DND-41 (cell line): ENCODE data around the gene CRYGC.

Experiments used
- ATAC-seq: fragments of 200-7000 bp; cut with Tn5 transposase; 3 replicates; pipeline ENCODE4 v1.9.1; 2021; ENCODE audit warnings: low read depth; ENCODE audit not compliant: insufficient read depth
- DNase-seq: peaks from one replicate; pipeline ENCODE4 v3.0.0-alpha.2; 2020
- H2AFZ ChIP-seq: 2 replicates; pipeline ENCODE4 v1.6.0; 2012; ENCODE audit warnings: low read depth, low read length
- H3K27ac ChIP-seq: 2 replicates; pipeline ENCODE4 v1.5.1; 2012; ENCODE audit warnings: low read length, inconsistent platforms
- H3K27me3 ChIP-seq: fragments of 200-600 bp; sonication (generic); 2 replicates; pipeline ENCODE4 v1.6.0; 2012; ENCODE audit warnings: low read length, mild to moderate bottlenecking, inconsistent platforms; ENCODE audit not compliant: insufficient read depth, poor library complexity
- H3K36me3 ChIP-seq: 2 replicates; pipeline ENCODE4 v1.5.1; 2012; ENCODE audit warnings: low read length, inconsistent platforms; ENCODE audit not compliant: insufficient read depth
- H3K4me1 ChIP-seq: 2 replicates; pipeline ENCODE4 v1.5.1; 2012; ENCODE audit warnings: mild to moderate bottlenecking, low read length; ENCODE audit not compliant: insufficient read depth
- H3K4me2 ChIP-seq: 2 replicates; pipeline ENCODE4 v1.6.0; 2012; ENCODE audit warnings: mild to moderate bottlenecking, moderate library complexity, low read length, inconsistent platforms; ENCODE audit not compliant: insufficient read depth
- H3K4me3 ChIP-seq, 2 experiments: fragments of 200-600 bp in 1 of 2; shearing (Covaris generic) in 1 of 2; 2 replicates each; pipeline ENCODE4 v1.5.1; 2012 to 2016; ENCODE audit warnings: inconsistent platforms in 2 of 2, low read length in 2 of 2, mild to moderate bottlenecking in 2 of 2, low read depth in 1 of 2, moderate library complexity in 1 of 2
- H3K79me2 ChIP-seq: 2 replicates; pipeline ENCODE4 v1.6.0; 2012; ENCODE audit warnings: low read length, inconsistent platforms; ENCODE audit not compliant: insufficient read depth
- H3K9ac ChIP-seq: 2 replicates; pipeline ENCODE4 v1.6.0; 2012; ENCODE audit warnings: low read depth, mild to moderate bottlenecking, inconsistent platforms, low read length, moderate library complexity
- H3K9me3 ChIP-seq: 2 replicates; pipeline ENCODE4 v1.5.1; 2012; ENCODE audit warnings: low read length, moderate library complexity, mild to moderate bottlenecking, inconsistent platforms; ENCODE audit not compliant: insufficient read depth, severe bottlenecking
- H4K20me1 ChIP-seq: 2 replicates; pipeline ENCODE4 v1.6.0; 2012; ENCODE audit warnings: low read length; ENCODE audit not compliant: insufficient read depth
- CTCF ChIP-seq: IDR thresholded peaks from 2 replicates; pipeline ENCODE4 v1.5.1; 2012; ENCODE audit warnings: borderline replicate concordance, low read length, moderate library complexity, mild to moderate bottlenecking; ENCODE audit not compliant: poor library complexity, severe bottlenecking; ENCODE audit errors: extremely low read depth
- EZH2 ChIP-seq: IDR thresholded peaks from 3 replicates; pipeline ENCODE4 v1.6.1; 2012; ENCODE audit warnings: borderline replicate concordance, low read depth, mild to moderate bottlenecking, moderate library complexity, low read length, inconsistent platforms; ENCODE audit not compliant: severe bottlenecking

The CRYGC gene

GRCh38 chr2:208175069-208175839 is 45.6 kb upstream of the CRYGC start:
- no peaks in the 10 kb centered on the region for H3K79me2 ChIP-seq
- TF ChIP-seq CTCF (peak; percentile 93), EZH2 (no peak)
- peaks cover 3% of the 10 kb centered on the region for H3K27me3 ChIP-seq
- no peak overlapping the region for H3K4me3 ChIP-seq
- H3K4me1 ChIP-seq = 0 out of 2 replicates have a peak, but pooled peaks cover 2% of the 10 kb centered on the region
- ATAC-seq (peak; percentile 100), DNase-seq (peak; percentile 77)
- H3K9ac ChIP-seq = no peak overlapping the region
- H2AFZ ChIP-seq = peak overlapping the region; percentile 63
- no peaks in the 10 kb centered on the region for H3K9me3 ChIP-seq
- no peaks in the 10 kb centered on the region for H3K36me3 ChIP-seq
- H4K20me1 ChIP-seq = no peaks in the 10 kb centered on the region
- no peak overlapping the region for H3K4me2 ChIP-seq
- no peak overlapping the region for H3K27ac ChIP-seq

GRCh38 chr2:208174144-208174543 is 44.5 kb upstream of the CRYGC start:
- H3K4me2 ChIP-seq = no peak overlapping the region
- 0 out of 2 replicates have a peak, but pooled peaks cover 2% of the 10 kb centered on the region for H3K4me1 ChIP-seq
- H3K27me3 ChIP-seq = peaks cover 4% of the 10 kb centered on the region
- no peak overlapping the region for H2AFZ ChIP-seq
- no peaks in the 10 kb centered on the region for H3K36me3 ChIP-seq
- H3K27ac ChIP-seq = no peak overlapping the region
- no peak overlapping the region for H3K9ac ChIP-seq
- no peaks in the 10 kb centered on the region for H3K79me2 ChIP-seq
- DNase-seq = no peak
- no peaks in the 10 kb centered on the region for H4K20me1 ChIP-seq
- H3K4me3 ChIP-seq = no peak overlapping the region
- TF ChIP-seq CTCF (no peak), EZH2 (no peak)
- no peak for ATAC-seq
- H3K9me3 ChIP-seq = no peaks in the 10 kb centered on the region

- H3K4me2 ChIP-seq = no peak overlapping the region
- no peak overlapping the region for H3K27ac ChIP-seq
- ATAC-seq (no peak), DNase-seq (no peak)
- H3K9me3 ChIP-seq = no peaks in the 10 kb centered on the region
- 0 out of 2 replicates have a peak, but pooled peaks cover 2% of the 10 kb centered on the region for H3K4me1 ChIP-seq
- H3K79me2 ChIP-seq = no peaks in the 10 kb centered on the region
- H3K27me3 ChIP-seq = peaks cover 4% of the 10 kb centered on the region
- H2AFZ ChIP-seq = no peak overlapping the region
- no peaks in the 10 kb centered on the region for H3K36me3 ChIP-seq
- no peak overlapping the region for H3K9ac ChIP-seq
- H4K20me1 ChIP-seq = no peaks in the 10 kb centered on the region
- H3K4me3 ChIP-seq = no peak overlapping the region
- TF ChIP-seq EZH2 (no peak), CTCF (no peak)
Observed at GRCh38 chr2:208172125-208172524, 42.5 kb upstream of the CRYGC start.
